ENCODE measurements around the gene PCDHGB4.
"Not testable (repeated sequence)": the region's sequence is repeated elsewhere in the genome, so short reads cannot be mapped to it uniquely, and the experiment has no call there.

PCDHGB4 gene

DNA sequence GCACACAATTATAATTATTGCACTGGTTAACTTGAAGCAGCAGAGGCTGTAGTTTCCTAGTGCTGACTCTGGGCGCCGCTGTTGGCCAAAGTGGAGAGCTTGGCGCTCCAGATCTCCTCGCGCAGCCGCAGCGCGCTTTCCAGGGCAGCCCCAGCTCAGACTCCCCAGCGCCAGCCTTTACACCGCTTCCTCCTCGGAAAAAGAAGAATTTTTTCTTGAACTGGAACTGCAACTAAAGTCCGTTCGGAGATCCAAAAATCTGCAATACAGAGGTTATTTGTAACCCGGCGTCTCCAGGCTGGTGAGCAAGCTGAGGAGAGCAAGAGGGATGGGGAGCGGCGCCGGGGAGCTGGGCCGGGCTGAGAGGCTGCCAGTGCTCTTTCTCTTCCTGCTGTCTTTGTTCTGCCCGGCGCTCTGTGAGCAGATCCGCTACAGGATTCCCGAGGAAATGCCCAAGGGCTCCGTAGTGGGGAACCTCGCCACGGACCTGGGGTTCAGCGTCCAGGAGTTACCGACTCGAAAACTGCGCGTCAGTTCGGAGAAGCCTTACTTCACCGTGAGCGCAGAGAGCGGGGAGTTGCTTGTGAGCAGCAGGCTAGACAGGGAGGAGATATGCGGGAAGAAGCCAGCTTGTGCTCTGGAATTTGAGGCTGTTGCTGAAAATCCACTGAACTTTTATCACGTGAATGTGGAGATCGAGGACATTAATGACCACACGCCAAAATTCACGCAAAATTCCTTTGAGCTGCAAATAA, at the start of gene PCDHGB4:
PCDHGB4 (plus strand) TSS at position 142 of the 755 bp plus-strand sequence; CDS start at position 329, 187 bp downstream.
- H3K4me3 ChIP-seq; H3K36me3 ChIP-seq (replicated peaks); H3K4me1 ChIP-seq; DNase-seq (ENCODE audit: low spot score in 2 of 2); H3K9me3 ChIP-seq; in situ Hi-C loops (cut with MboI; ENCODE audit: low sequenced_read_pairs); H3K27me3 ChIP-seq (ENCODE audit: low read depth): not testable (repeated sequence)

DNA sequence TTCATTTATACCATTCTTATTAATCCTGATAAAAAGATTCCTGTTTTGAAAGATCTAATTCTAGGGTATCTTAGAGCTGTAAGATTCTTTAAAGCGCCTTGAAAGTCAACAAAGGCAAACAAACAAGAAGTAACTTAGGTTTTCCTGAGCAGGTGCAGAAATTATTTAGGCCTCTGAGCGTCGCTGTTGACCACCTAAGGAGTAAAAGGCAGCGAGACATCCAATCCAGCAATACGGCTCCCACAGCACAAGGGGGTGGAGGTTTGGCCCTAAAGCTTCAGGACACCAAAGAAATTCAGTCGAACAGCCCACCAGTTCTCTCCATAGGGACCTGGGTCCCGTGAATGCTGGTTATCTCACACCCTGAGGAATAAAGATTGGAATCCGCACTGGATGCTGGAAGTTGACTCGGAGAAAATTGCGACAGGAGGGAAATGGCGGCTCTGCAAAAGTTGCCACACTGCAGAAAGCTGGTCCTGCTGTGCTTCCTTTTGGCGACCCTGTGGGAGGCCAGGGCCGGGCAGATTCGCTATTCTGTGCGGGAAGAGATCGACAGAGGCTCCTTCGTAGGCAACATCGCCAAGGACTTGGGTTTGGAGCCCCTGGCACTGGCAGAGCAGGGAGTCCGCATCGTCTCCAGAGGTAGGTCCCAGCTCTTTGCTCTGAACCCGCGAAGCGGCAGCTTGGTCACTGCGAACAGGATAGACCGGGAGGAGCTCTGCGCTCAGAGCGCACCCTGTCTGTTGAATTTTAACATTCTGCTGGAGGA, 48.8 kb upstream of the PCDHGB4 start, which contains the start of gene PCDHGA2:
PCDHGA2 (plus strand) TSS at position 223 of the 769 bp plus-strand sequence.
- no peaks in the 10 kb centered on the region for H3K9me3 ChIP-seq
- H3K4me3 ChIP-seq: no peak within 1 kb of the TSS
- no peaks in the 10 kb centered on the region for H3K27me3 ChIP-seq (ENCODE audit: low read depth)
- no peaks in the 10 kb centered on the region for H3K4me1 ChIP-seq
- DNase-seq (ENCODE audit: low spot score in 2 of 2): peak in 1 of 2 experiments; percentile 52
- H3K36me3 ChIP-seq (replicated peaks): no peaks in the 10 kb centered on the region
- in situ Hi-C loops (cut with MboI; ENCODE audit: low sequenced_read_pairs): no loop called here

DNA sequence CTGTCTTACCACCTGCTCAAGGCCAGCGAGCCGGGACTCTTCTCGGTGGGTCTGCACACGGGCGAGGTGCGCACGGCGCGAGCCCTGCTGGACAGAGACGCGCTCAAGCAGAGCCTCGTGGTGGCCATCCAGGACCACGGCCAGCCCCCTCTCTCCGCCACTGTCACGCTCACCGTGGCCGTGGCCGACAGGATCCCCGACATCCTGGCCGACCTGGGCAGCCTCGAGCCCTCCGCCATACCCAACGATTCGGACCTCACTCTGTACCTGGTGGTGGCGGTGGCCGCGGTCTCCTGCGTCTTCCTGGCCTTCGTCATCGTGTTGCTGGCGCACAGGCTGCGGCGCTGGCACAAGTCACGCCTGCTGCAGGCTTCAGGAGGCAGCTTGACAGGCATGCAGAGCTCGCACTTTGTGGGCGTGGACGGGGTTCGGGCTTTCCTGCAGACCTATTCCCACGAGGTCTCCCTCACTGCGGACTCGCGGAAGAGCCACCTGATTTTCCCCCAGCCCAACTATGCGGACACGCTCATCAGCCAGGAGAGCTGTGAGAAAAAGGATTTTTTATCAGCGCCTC, 46.6 kb upstream of the PCDHGB4 start:
- H3K27me3 ChIP-seq (ENCODE audit: low read depth); H3K4me1 ChIP-seq; DNase-seq (ENCODE audit: low spot score in 2 of 2); in situ Hi-C loops (cut with MboI; ENCODE audit: low sequenced_read_pairs); H3K9me3 ChIP-seq; H3K36me3 ChIP-seq (replicated peaks); H3K4me3 ChIP-seq: not testable (repeated sequence)

DNA sequence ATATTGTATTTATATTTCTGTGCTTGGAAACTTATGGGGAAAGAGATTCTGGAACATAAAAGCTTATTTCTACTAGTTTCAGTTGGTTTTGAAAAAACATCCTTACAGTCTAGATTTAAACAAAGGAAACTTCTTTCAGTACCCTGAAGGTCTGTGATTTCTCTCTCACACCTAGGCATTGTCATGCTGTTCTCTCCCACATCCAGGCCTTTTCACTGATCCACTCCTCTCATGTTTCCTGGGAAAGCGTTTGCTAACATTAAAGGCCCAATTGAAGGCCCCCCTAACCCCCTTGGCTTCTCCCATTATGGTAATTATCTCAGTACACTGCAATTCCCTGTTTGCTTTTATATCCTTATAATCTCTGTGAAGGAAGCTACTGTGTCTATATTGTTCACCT, 44.7 kb upstream of the PCDHGB4 start:
- H3K27me3 ChIP-seq (ENCODE audit: low read depth): no peaks in the 10 kb centered on the region
- DNase-seq (ENCODE audit: low spot score in 2 of 2): no peak

DNA sequence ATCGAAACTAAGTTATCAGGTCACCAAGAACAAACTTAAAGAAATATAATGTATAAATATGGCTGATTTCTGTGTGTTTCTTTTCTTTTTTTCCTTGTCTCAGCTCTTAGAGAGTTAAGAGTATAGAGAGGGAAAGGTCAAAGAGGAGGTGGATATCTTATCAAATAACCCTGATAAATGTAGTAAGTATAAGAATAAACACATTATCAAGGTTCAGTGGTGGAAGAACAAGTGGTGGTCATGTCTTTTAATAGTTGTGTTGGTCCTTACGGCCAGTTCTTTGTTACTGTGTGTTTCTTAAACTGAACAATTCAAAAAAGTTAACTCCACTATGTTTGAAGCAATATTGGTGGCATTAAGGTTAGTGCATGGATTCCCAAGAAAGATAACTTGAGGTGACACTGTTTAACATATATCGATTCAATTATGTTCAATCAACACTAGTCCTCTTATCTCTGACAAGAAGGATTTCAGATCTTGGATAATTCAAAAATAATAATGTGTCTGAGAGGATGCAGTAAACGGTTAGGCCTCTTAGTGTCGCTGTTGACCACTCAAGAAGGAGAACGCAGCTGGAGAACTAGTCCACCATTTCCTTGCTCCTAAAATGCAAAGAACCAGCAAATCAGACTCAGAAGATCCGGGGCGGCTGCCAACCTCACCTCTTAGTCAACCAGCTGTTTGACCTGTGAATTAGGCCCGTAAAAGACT, 44.1 kb upstream of the PCDHGB4 start, which contains the start of gene PCDHGA3:
PCDHGA3 (plus strand) TSS at position 588 of the 711 bp plus-strand sequence. CDS start 205 bp downstream, outside the sequence.
- in situ Hi-C loops (cut with MboI; ENCODE audit: low sequenced_read_pairs): no loop called here
- Histone ChIP-seq H3K9me3 (no peaks in the 10 kb centered on the region), H3K4me3 (no peak within 1 kb of the TSS), H3K4me1 (no peaks in the 10 kb centered on the region), H3K27me3 (ENCODE audit: low read depth) (no peaks in the 10 kb centered on the region), H3K36me3 (replicated peaks) (no peaks in the 10 kb centered on the region)
- DNase-seq (ENCODE audit: low spot score in 2 of 2): no peak

More for the DNA sequence above, 44.7 kb upstream of the PCDHGB4 start:
- H3K9me3 ChIP-seq: no peaks in the 10 kb centered on the region
- H3K36me3 ChIP-seq (replicated peaks): no peaks in the 10 kb centered on the region
- in situ Hi-C loops (cut with MboI; ENCODE audit: low sequenced_read_pairs): no loop called here
- H3K4me3 ChIP-seq: no peak overlapping the region
- no peaks in the 10 kb centered on the region for H3K4me1 ChIP-seq

DNA sequence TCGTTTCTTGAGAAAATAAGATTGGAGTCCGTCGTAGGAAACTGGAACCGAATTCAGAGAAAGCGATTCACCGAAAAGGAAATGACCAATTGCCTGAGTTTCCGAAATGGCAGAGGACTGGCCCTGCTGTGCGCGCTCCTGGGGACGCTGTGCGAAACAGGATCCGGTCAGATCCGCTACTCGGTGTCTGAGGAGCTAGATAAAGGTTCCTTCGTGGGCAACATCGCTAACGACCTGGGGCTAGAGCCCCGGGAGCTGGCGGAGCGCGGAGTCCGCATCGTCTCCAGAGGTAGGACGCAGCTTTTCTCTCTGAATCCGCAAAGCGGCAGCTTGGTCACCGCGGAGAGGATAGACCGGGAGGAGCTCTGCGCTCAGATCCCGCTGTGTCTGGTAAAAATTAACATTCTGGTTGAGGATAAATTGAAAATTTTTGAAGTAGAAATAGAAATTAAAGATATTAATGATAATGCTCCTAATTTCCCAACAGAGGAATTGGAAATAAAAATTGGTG, 43.5 kb upstream of the PCDHGB4 start:
- Histone ChIP-seq H3K9me3 (no peaks in the 10 kb centered on the region), H3K36me3 (replicated peaks) (no peaks in the 10 kb centered on the region), H3K4me1 (no peaks in the 10 kb centered on the region), H3K4me3 (no peak overlapping the region), H3K27me3 (ENCODE audit: low read depth) (no peaks in the 10 kb centered on the region)
- in situ Hi-C loops (cut with MboI; ENCODE audit: low sequenced_read_pairs): no loop called here
- no peak for DNase-seq (ENCODE audit: low spot score in 2 of 2)

DNA sequence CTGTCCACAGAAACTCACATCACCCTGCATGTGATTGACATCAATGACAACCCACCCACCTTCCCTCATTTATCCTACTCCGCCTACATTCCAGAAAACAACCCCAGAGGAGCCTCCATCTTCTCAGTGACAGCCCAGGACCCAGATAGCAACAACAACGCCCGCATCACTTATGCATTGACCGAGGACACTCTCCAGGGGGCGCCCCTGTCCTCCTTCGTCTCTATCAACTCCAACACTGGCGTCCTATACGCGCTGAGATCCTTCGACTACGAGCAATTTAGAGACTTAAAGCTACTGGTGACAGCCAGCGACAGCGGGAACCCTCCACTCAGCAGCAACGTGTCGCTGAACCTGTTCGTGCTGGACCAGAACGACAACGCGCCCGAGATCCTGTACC, 42.2 kb upstream of the PCDHGB4 start:
- in situ Hi-C loops (cut with MboI; ENCODE audit: low sequenced_read_pairs): no loop called here
- no peak for DNase-seq (ENCODE audit: low spot score in 2 of 2)
- Histone ChIP-seq H3K27me3 (ENCODE audit: low read depth) (no peaks in the 10 kb centered on the region), H3K9me3 (no peaks in the 10 kb centered on the region), H3K4me1 (no peaks in the 10 kb centered on the region), H3K36me3 (replicated peaks) (no peaks in the 10 kb centered on the region), H3K4me3 (no peak overlapping the region)

DNA sequence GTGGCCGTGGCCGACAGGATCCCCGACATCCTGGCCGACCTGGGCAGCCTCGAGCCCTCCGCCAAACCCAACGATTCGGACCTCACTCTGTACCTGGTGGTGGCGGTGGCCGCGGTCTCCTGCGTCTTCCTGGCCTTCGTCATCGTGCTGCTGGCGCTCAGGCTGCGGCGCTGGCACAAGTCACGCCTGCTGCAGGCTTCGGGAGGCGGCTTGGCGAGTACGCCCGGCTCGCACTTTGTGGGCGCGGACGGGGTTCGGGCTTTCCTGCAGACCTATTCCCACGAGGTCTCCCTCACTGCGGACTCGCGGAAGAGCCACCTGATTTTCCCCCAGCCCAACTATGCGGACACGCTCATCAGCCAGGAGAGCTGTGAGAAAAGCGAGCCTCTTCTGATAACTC, 41.5 kb upstream of the PCDHGB4 start:
- in situ Hi-C loops (cut with MboI; ENCODE audit: low sequenced_read_pairs); DNase-seq (ENCODE audit: low spot score in 2 of 2); H3K27me3 ChIP-seq (ENCODE audit: low read depth): not testable (repeated sequence)

DNA sequence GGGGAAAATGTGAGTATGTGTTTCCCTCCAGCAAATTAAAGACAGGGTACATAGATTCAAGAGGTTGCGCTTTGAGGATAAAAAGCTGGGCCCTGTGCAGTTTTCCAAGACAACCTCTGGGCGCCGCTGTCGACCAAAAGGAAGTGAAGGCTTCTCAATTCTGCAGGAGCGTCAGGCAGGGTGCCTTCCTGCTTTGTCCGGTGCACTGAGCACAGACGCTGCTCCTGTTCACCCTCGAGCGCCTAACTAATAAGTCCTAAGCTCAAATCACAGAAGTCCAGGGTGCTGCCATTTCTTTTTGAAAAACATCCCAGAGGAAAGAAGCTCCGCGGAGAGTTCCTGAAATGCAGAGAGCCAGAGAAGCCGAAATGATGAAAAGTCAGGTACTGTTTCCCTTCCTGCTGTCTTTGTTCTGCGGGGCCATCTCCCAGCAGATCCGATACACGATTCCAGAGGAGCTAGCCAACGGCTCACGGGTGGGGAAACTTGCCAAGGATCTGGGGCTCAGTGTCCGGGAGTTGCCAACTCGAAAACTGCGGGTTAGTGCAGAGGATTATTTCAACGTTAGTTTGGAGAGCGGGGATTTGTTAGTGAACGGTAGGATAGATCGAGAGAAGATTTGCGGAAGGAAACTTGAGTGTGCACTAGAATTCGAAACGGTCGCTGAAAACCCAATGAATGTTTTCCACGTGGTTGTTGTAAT, 37.4 kb upstream of the PCDHGB4 start, which contains the start of gene PCDHGB1:
PCDHGB1 (plus strand) TSS at position 183 of the 703 bp plus-strand sequence; CDS start at position 345, 162 bp downstream.
- no peaks in the 10 kb centered on the region for H3K4me1 ChIP-seq
- peak; percentile 40 to 74 for DNase-seq (ENCODE audit: low spot score in 2 of 2)
- H3K27me3 ChIP-seq (ENCODE audit: low read depth): no peaks in the 10 kb centered on the region
- H3K36me3 ChIP-seq (replicated peaks): no peaks in the 10 kb centered on the region
- H3K9me3 ChIP-seq: no peaks in the 10 kb centered on the region
- in situ Hi-C loops (cut with MboI; ENCODE audit: low sequenced_read_pairs): loop anchor here (10.0 kb wide), 1 partner anchor 215 kb away; no protein-coding TSS in a partner anchor
- H3K4me3 ChIP-seq: no peak within 1 kb of the TSS

More for the DNA sequence above, 41.5 kb upstream of the PCDHGB4 start:
- H3K4me1 ChIP-seq; H3K4me3 ChIP-seq; H3K36me3 ChIP-seq (replicated peaks); H3K9me3 ChIP-seq: not testable (repeated sequence)

DNA sequence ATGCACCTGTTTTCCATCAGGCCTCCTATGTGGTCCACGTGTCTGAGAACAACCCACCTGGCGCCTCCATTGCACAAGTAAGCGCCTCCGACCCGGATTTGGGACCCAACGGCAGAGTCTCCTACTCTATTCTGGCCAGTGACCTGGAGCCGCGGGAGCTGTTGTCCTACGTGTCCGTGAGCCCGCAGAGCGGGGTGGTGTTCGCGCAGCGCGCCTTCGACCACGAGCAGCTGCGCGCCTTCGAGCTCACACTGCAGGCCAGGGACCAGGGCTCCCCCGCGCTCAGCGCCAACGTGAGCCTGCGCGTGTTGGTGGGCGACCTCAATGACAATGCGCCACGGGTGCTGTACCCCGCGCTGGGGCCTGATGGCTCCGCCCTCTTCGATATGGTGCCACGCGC, 35.9 kb upstream of the PCDHGB4 start:
- DNase-seq (ENCODE audit: low spot score in 2 of 2): no peak
- Histone ChIP-seq H3K4me3 (no peak overlapping the region), H3K36me3 (replicated peaks) (no peaks in the 10 kb centered on the region), H3K4me1 (no peaks in the 10 kb centered on the region), H3K27me3 (ENCODE audit: low read depth) (no peaks in the 10 kb centered on the region), H3K9me3 (no peaks in the 10 kb centered on the region)
- in situ Hi-C loops (cut with MboI; ENCODE audit: low sequenced_read_pairs): loop anchor here (10.0 kb wide), 1 partner anchor 213 kb away; no protein-coding TSS in a partner anchor

DNA sequence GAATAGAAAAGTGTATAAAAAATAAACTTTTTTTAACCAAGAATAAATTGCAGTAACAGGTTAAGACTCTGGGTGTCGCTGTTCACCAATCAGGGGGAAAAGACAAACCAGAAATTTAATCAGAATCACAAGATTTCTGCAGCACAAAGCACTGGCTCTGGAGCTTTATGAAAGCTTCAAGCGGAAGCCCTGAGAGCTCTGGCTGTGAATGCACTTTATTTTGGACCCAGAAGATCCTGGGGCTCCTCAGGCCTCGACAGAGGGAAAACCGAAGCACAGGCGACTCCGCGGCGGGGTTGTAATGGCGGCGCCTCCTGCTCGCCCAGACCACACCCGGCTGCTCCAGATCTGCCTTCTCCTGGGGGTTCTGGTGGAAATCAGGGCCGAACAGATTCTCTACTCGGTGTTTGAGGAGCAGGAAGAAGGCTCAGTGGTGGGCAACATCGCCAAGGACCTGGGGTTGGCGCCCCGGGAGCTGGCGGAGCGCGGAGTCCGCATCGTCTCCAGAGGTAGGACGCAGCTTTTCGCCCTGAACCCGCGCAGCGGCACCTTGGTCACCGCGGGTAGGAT, 32.5 kb upstream of the PCDHGB4 start, which contains the start of gene PCDHGA4:
PCDHGA4 (plus strand) TSS at position 122 of the 570 bp plus-strand sequence; CDS start at position 209, 87 bp downstream.
- Histone ChIP-seq H3K36me3 (replicated peaks) (no peaks in the 10 kb centered on the region), H3K4me3 (no peak within 1 kb of the TSS), H3K4me1 (no peaks in the 10 kb centered on the region), H3K27me3 (ENCODE audit: low read depth) (no peaks in the 10 kb centered on the region), H3K9me3 (no peaks in the 10 kb centered on the region)
- no peak for DNase-seq (ENCODE audit: low spot score in 2 of 2)
- in situ Hi-C loops (cut with MboI; ENCODE audit: low sequenced_read_pairs): loop anchor here (10.0 kb wide), 1 partner anchor 210 kb away; no protein-coding TSS in a partner anchor

DNA sequence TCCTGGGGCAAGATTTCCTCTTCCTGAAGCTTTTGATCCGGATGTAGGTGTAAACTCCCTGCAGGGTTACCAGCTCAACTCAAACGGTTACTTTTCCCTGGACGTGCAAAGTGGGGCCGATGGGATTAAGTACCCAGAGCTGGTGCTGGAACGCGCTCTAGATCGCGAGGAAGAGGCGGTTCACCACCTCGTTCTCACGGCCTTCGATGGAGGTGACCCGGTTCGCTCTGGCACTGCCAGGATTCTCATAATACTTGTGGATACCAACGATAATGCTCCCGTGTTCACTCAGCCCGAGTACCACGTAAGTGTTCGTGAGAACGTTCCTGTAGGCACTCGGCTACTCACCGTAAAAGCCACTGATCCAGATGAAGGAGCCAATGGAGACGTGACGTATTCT, 31.9 kb upstream of the PCDHGB4 start:
- no peaks in the 10 kb centered on the region for H3K27me3 ChIP-seq (ENCODE audit: low read depth)
- no peaks in the 10 kb centered on the region for H3K36me3 ChIP-seq (replicated peaks)
- no peak overlapping the region for H3K4me3 ChIP-seq
- DNase-seq (ENCODE audit: low spot score in 2 of 2): no peak
- in situ Hi-C loops (cut with MboI; ENCODE audit: low sequenced_read_pairs): loop anchor here (10.0 kb wide), 1 partner anchor 209 kb away; no protein-coding TSS in a partner anchor
- no peaks in the 10 kb centered on the region for H3K4me1 ChIP-seq
- no peaks in the 10 kb centered on the region for H3K9me3 ChIP-seq
